HepG2 (cell line): ENCODE measurements around the gene C10orf53. TPM values are rescaled to one million over a fixed set of nuclear protein-coding genes. Genes with fewer than 3 reads are reported as not detected.

Experiments
- ATAC-seq: fragments of 200-7000 bp; cut with Tn5 transposase; 3 replicates; pipeline ENCODE4 v1.9.1; 2020; ENCODE audit warnings: mild to moderate bottlenecking, moderate library complexity
- BruUV-seq: library from RNA; stranded (reverse); fragments of 400-500 nt; replicated peaks from 2 replicates; lab custom pipeline; 2021; lab: Mats Ljungman, UMichigan
- CTCF ChIA-PET: fragments of 300-600 bp; formaldehyde crosslinking; extraction: SDS; loops from one replicate; lab custom pipeline; 2021; ENCODE audit warnings: low total read pairs, inconsistent platforms, low intra/inter-chr PET ratio; lab: Yijun Ruan, JAX
- POLR2A ChIA-PET: fragments of 350-600 bp; sonication (Branson Sonifier 250); formaldehyde crosslinking; loops from one replicate; lab custom pipeline; 2020; ENCODE audit warnings: antibody characterized with exemption, inconsistent platforms; lab: Yijun Ruan, JAX
- DNase-seq: peaks from one replicate; pipeline ENCODE4 v3.0.0-alpha.2; 2015; ENCODE audit warnings: low spot score
- FAIRE-seq: peaks from 3 replicates; lab custom pipeline; 2011; peaks lifted over from hg19 to GRCh38; lab: Jason Lieb, UNC
- H2AFZ ChIP-seq: one replicate; pipeline ENCODE4 v1.6.1; 2011; ENCODE audit warnings: low read length, inconsistent platforms
- H3K27ac ChIP-seq: fragments of 300-600 bp; 3 replicates; pipeline ENCODE4 v1.8.0; 2011; ENCODE audit warnings: mixed run types, mild to moderate bottlenecking, mixed read lengths, low read length, inconsistent platforms; ENCODE audit not compliant: insufficient read depth; ENCODE audit errors: extremely low read length
- H3K27me3 ChIP-seq, 2 experiments: fragments of 200-600 bp in 1 of 2; 2 replicates in 1 of 2; 3 replicates in 1 of 2; pipeline versions ENCODE4 v1.6.0 to v1.8.0; 2011; ENCODE audit warnings: low read length in 2 of 2, mild to moderate bottlenecking in 2 of 2, moderate library complexity in 2 of 2, inconsistent platforms in 1 of 2; ENCODE audit not compliant: insufficient read depth in 2 of 2, control insufficient read depth in 1 of 2
- H3K36me3 ChIP-seq, 2 experiments: fragments of 200-600 bp in 1 of 2; replicated peaks in 1 of 2; 2 replicates in 1 of 2; 3 replicates in 1 of 2; pipeline versions ENCODE4 v1.5.1 to v1.8.0; 2011; ENCODE audit warnings: low read length in 2 of 2, inconsistent platforms in 1 of 2; ENCODE audit not compliant: insufficient read depth in 2 of 2, control insufficient read depth in 1 of 2
- H3K4me1 ChIP-seq: 2 replicates; pipeline ENCODE4 v1.5.1; 2012; ENCODE audit warnings: low read length, inconsistent platforms; ENCODE audit not compliant: insufficient read depth
- H3K4me2 ChIP-seq: 2 replicates; pipeline ENCODE4 v1.6.0; 2011; ENCODE audit warnings: low read depth, low read length, inconsistent platforms
- H3K4me3 ChIP-seq, 3 experiments: fragments of 200-600 bp in 1 of 3; sonication (generic), shearing (Covaris generic) in 1 of 3; replicated peaks in 1 of 3; 2 replicates each; pipeline ENCODE4 v1.5.1; 2011 to 2016; ENCODE audit warnings: low read length in 3 of 3, inconsistent platforms in 2 of 3, low read depth in 2 of 3, mild to moderate bottlenecking in 2 of 3, control low read depth in 1 of 3, mixed read lengths in 1 of 3; ENCODE audit not compliant: insufficient read depth in 1 of 3
- H3K79me2 ChIP-seq: one replicate; pipeline ENCODE4 v1.6.1; 2011; ENCODE audit warnings: low read length, inconsistent platforms; ENCODE audit not compliant: insufficient read depth
- H3K9ac ChIP-seq: 2 replicates; pipeline ENCODE4 v1.6.0; 2011; ENCODE audit warnings: mild to moderate bottlenecking, low read depth, low read length, inconsistent platforms; ENCODE audit not compliant: insufficient read depth
- H3K9me3 ChIP-seq: 2 replicates; pipeline ENCODE4 v1.5.1; 2012; ENCODE audit warnings: mild to moderate bottlenecking, low read length
- H4K20me1 ChIP-seq: 2 replicates; pipeline ENCODE4 v1.6.0; 2011; ENCODE audit warnings: inconsistent platforms, mild to moderate bottlenecking, low read length, moderate library complexity; ENCODE audit not compliant: insufficient read depth
- ASH2L ChIP-seq: fragments of 300-600, 200-600 bp; sonication (generic); IDR thresholded peaks from 2 replicates; pipeline ENCODE4 v1.7.0; 2017; ENCODE audit warnings: low read depth, mild to moderate bottlenecking, moderate library complexity, mixed read lengths, low read length; ENCODE audit not compliant: insufficient read length
- ELF4 ChIP-seq: sonication (generic); formaldehyde crosslinking; IDR thresholded peaks from 2 replicates; pipeline ENCODE4 v1.5.0; 2020; ENCODE audit warnings: missing genetic modification reagents, mild to moderate bottlenecking, moderate library complexity, borderline replicate concordance
- FOXC1 ChIP-seq: sonication (generic); formaldehyde crosslinking; IDR thresholded peaks from 2 replicates; pipeline ENCODE4 v1.8.0; 2022; ENCODE audit warnings: mild to moderate bottlenecking, missing genetic modification reagents, borderline replicate concordance
- PITX1 ChIP-seq: sonication (generic); formaldehyde crosslinking; IDR thresholded peaks from 2 replicates; pipeline ENCODE4 v1.5.1; 2020; ENCODE audit warnings: mild to moderate bottlenecking, missing genetic modification reagents
- SRF ChIP-seq: IDR thresholded peaks from 2 replicates; pipeline ENCODE4 v1.6.1; 2011; ENCODE audit warnings: mild to moderate bottlenecking, low read depth, low read length, moderate library complexity
- ZNF343 ChIP-seq: sonication (generic); formaldehyde crosslinking; IDR thresholded peaks from 2 replicates; pipeline ENCODE4 v1.4.0; 2020; ENCODE audit warnings: mild to moderate bottlenecking, missing genetic modification reagents
- ZNF547 ChIP-seq: sonication (generic); formaldehyde crosslinking; IDR thresholded peaks from 2 replicates; pipeline ENCODE4 v1.5.1; 2020; ENCODE audit warnings: mild to moderate bottlenecking, missing genetic modification reagents
- WGBS: methylation state at CpG from one replicate; pipeline ENCODE4 v1.1.6; 2017; ENCODE audit warnings: low lambda C conversion rate; 5-methylcytosine and 5-hydroxymethylcytosine counted together
- in situ Hi-C: cut with HindIII; loops from 2 replicates; pipeline ENCODE4 v1.10.0; 2017; ENCODE audit warnings: low pct_unique_long_range_greater_than_20kb; ENCODE audit not compliant: extremely low pct_ligation_motif_present
- intact Hi-C: fragments of 100-400 bp; cut with micrococcal nuclease; formaldehyde crosslinking; loops from one replicate; pipeline ENCODE4 v1.10.0; 2022; ENCODE audit not compliant: unreplicated experiment
- polyA plus RNA-seq, 8 experiments: library from polyadenylated mRNA; depleted of rRNA in 3 of 8; stranded (reverse) in 7 of 8; unstranded in 1 of 8; fragments of >200 nt; fragmentation: Illumina TruSeq in 4 of 8; extraction: Trizol in 4 of 8; gene quantifications; 2 replicates each; pipeline versions ENCODE4 v1.2.1 to v1.2.3, GENCODE V29; 2011 to 2016; ENCODE audit warnings: low read depth in 4 of 8, missing spikeins in 1 of 8, mixed read lengths in 1 of 8; ENCODE audit not compliant: insufficient read depth in 1 of 8
- total RNA-seq, 5 experiments: library from RNA; depleted of rRNA; stranded (reverse); fragments of >200 nt; fragmentation: Illumina TruSeq; extraction: Trizol; gene quantifications; 2 replicates each; pipeline ENCODE4 v1.2.3, GENCODE V29; 2016; ENCODE audit warnings: low read depth in 1 of 5
- TF ChIP-seq, protein P1 (sequence below): sonication (generic); formaldehyde crosslinking; IDR thresholded peaks from 2 replicates; pipeline ENCODE4 v1.5.0; 2020; ENCODE audit warnings: mild to moderate bottlenecking, missing genetic modification reagents
- TF ChIP-seq, protein P2 (sequence below): fragments of 450-650 bp; IDR thresholded peaks from 2 replicates; pipeline ENCODE4 v1.6.1; 2017; ENCODE audit warnings: mild to moderate bottlenecking
- TF ChIP-seq, protein P3 (sequence below): sonication (generic); formaldehyde crosslinking; IDR thresholded peaks from 2 replicates; pipeline ENCODE4 v1.5.0; 2020; ENCODE audit warnings: mild to moderate bottlenecking, missing genetic modification reagents

C10orf53 gene
- total and polyA plus RNA-seq, 2 of the 13 experiments (the other 11 are each of a cell fraction or from before 2014, with no cell fraction given): not detected

DNA sequence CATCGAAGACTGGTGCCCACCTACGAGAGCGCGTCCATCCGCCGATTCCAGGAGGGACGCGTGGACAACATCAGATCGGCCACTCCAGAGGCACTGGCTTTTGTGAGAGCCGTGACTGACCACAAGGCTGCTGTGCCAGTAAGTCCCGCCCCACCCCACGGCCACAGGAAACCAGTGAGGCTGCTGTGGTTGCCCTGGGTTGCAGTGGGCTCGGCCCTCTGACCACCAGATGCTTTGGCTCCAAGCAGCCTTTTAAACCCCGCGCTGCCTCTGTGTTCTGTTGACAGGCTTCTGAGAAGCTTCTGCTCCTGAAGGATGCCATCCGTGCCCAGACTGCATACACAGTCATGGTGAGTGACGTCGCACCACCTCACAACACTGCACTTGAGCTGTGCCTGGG, 24.4 kb upstream of the C10orf53 start (continued):
- TF ChIP-seq, protein P1, sequence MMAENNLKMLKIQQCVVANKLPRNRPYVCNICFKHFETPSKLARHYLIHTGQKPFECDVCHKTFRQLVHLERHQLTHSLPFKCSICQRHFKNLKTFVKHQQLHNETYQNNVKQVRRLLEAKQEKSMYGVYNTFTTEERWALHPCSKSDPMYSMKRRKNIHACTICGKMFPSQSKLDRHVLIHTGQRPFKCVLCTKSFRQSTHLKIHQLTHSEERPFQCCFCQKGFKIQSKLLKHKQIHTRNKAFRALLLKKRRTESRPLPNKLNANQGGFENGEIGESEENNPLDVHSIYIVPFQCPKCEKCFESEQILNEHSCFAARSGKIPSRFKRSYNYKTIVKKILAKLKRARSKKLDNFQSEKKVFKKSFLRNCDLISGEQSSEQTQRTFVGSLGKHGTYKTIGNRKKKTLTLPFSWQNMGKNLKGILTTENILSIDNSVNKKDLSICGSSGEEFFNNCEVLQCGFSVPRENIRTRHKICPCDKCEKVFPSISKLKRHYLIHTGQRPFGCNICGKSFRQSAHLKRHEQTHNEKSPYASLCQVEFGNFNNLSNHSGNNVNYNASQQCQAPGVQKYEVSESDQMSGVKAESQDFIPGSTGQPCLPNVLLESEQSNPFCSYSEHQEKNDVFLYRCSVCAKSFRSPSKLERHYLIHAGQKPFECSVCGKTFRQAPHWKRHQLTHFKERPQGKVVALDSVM (CRISPR knock-in tag): no peak
- TF ChIP-seq FOXC1 (CRISPR knock-in tag): no peak

DNA sequence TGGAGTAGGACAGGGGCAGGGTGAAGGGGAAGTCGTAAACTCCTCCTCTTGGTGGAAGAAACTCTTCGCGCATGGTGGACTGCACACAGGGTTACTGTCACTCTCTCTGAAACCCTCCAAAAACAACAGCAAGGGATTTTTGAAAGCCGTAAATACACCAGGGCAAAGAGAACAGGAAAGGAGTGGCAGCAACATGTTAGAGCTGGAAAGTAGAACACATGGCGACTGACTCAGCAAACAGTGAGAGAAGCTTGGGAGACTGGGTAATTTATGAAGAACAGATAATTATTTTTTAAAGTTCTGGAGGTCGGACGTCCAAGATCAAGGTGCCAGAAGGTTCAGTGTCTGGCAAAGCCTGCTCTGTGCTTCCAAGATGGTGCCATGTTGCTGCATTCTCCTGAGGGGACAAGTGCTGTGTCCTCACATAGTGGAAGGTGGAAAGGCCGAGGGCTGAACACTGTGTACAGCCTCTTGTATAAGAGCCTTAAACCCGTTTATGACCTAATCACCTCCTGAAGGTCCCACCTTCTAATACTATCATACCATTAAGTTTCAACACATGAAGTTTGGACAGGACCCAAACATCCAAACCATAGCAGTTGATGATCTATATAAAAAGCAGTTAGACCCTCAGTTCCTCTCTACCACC, 22.5 kb upstream of the C10orf53 start:
- no peak overlapping the region for H2AFZ ChIP-seq
- CTCF ChIA-PET: no interaction called here
- intact Hi-C loops: no loop called here
- FAIRE-seq (no peak), DNase-seq (no peak)
- TF ChIP-seq, protein P2, sequence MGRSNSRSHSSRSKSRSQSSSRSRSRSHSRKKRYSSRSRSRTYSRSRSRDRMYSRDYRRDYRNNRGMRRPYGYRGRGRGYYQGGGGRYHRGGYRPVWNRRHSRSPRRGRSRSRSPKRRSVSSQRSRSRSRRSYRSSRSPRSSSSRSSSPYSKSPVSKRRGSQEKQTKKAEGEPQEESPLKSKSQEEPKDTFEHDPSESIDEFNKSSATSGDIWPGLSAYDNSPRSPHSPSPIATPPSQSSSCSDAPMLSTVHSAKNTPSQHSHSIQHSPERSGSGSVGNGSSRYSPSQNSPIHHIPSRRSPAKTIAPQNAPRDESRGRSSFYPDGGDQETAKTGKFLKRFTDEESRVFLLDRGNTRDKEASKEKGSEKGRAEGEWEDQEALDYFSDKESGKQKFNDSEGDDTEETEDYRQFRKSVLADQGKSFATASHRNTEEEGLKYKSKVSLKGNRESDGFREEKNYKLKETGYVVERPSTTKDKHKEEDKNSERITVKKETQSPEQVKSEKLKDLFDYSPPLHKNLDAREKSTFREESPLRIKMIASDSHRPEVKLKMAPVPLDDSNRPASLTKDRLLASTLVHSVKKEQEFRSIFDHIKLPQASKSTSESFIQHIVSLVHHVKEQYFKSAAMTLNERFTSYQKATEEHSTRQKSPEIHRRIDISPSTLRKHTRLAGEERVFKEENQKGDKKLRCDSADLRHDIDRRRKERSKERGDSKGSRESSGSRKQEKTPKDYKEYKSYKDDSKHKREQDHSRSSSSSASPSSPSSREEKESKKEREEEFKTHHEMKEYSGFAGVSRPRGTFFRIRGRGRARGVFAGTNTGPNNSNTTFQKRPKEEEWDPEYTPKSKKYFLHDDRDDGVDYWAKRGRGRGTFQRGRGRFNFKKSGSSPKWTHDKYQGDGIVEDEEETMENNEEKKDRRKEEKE: no peak
- no peak for TF ChIP-seq SRF
- TF ChIP-seq ZNF547 (CRISPR knock-in tag): no peak
- no peak for TF ChIP-seq ELF4 (CRISPR knock-in tag)
- no peak for TF ChIP-seq ZNF343 (CRISPR knock-in tag)
- TF ChIP-seq PITX1 (CRISPR knock-in tag): no peak
- TF ChIP-seq, protein P3, sequence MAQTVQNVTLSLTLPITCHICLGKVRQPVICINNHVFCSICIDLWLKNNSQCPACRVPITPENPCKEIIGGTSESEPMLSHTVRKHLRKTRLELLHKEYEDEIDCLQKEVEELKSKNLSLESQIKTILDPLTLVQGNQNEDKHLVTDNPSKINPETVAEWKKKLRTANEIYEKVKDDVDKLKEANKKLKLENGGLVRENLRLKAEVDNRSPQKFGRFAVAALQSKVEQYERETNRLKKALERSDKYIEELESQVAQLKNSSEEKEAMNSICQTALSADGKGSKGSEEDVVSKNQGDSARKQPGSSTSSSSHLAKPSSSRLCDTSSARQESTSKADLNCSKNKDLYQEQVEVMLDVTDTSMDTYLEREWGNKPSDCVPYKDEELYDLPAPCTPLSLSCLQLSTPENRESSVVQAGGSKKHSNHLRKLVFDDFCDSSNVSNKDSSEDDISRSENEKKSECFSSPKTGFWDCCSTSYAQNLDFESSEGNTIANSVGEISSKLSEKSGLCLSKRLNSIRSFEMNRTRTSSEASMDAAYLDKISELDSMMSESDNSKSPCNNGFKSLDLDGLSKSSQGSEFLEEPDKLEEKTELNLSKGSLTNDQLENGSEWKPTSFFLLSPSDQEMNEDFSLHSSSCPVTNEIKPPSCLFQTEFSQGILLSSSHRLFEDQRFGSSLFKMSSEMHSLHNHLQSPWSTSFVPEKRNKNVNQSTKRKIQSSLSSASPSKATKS: no peak
- TF ChIP-seq ASH2L: no peak
- TF ChIP-seq, all 625 proteins: peak for 0
- no peak for ATAC-seq
- no peak overlapping the region for H3K9ac ChIP-seq
- peaks cover 11% of the 10 kb centered on the region for H3K9me3 ChIP-seq
- in situ Hi-C loops: no loop called here
- H3K4me3 ChIP-seq: no peak overlapping the region
- H3K4me2 ChIP-seq: no peak overlapping the region
- POLR2A ChIA-PET: no interaction called here
- WGBS: 35% methylated on average over 9 of the region's 9 CpGs
- no peak overlapping the region for H3K27ac ChIP-seq
- H3K4me1 ChIP-seq: peaks cover 12% of the 10 kb centered on the region
- peaks cover 0 to 11% of the 10 kb centered on the region in 2 experiments; a peak in 2 of 5 replicates for H3K27me3 ChIP-seq
- no peaks in the 10 kb centered on the region for H4K20me1 ChIP-seq
- no peaks in the 10 kb centered on the region for H3K79me2 ChIP-seq
- BruUV-seq: no TSS peak
- no peaks in the 10 kb centered on the region for H3K36me3 ChIP-seq
